HL-60 (cell line): Measurements from ENCODE around the gene ROR1.

ENCODE experiments used
- DNase-seq, 2 experiments: peaks; one replicate each; pipeline ENCODE4 v3.0.0-alpha.2; 2010 to 2020; ENCODE audit warnings: low read depth in 1 of 2, low spot score in 1 of 2
- H3K27ac ChIP-seq: fragments of 250-450 bp; sonication (Bioruptor Pico); replicated peaks from 2 replicates; pipeline ENCODE4 v1.5.1; 2020; ENCODE audit warnings: mild to moderate bottlenecking, moderate library complexity
- H3K27me3 ChIP-seq: fragments of 250-450 bp; sonication (Bioruptor Pico); 2 replicates; pipeline ENCODE4 v1.5.1; 2021; ENCODE audit warnings: mild to moderate bottlenecking, moderate library complexity; ENCODE audit not compliant: insufficient read depth, poor library complexity, severe bottlenecking
- H3K4me3 ChIP-seq: replicated peaks from 2 replicates; pipeline ENCODE4 v1.5.1; 2011; ENCODE audit warnings: mild to moderate bottlenecking, control low read depth, low read length; ENCODE audit not compliant: insufficient read depth
- GABPA ChIP-seq: IDR thresholded peaks from 2 replicates; pipeline ENCODE4 v1.6.1; 2012; ENCODE audit warnings: low read depth
- POLR2AphosphoS5 ChIP-seq: IDR thresholded peaks from 2 replicates; pipeline ENCODE4 v1.6.1; 2012; ENCODE audit warnings: low read depth
- SPI1 ChIP-seq: IDR thresholded peaks from 2 replicates; pipeline ENCODE4 v1.6.1; 2012; ENCODE audit warnings: low read depth, mild to moderate bottlenecking, borderline replicate concordance
- TF ChIP-seq, protein P1 (sequence below): IDR thresholded peaks from one replicate; pipeline ENCODE4 v1.5.1; 2011; ENCODE audit warnings: low read length, control low read depth, inconsistent platforms; ENCODE audit not compliant: insufficient read depth
- TF ChIP-seq, protein P2 (sequence below): IDR thresholded peaks from 2 replicates; pipeline ENCODE4 v1.6.1; 2012; ENCODE audit warnings: low read depth; ENCODE audit not compliant: insufficient replicate concordance

ROR1 gene

DNA sequence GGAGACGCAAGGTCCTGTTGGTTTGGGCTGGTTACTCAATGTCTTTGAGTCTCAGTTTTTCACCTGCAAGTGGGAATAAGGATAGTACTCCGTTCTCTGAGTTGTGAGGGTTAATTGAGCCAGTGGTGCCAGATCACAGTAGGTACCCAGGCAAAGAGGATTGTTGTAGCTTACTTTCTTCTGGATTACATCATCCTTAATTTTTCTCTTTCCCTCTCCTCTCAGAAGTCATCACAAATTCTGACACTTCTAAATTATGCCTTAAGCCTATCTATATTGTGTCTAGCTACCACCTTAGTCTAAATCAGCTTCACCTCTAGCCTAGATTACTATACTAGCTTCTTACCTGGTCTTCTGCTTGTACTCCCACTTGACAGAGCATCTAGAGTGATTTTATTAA, 149.5 kb downstream of the ROR1 start:
- TF ChIP-seq, protein P1, sequence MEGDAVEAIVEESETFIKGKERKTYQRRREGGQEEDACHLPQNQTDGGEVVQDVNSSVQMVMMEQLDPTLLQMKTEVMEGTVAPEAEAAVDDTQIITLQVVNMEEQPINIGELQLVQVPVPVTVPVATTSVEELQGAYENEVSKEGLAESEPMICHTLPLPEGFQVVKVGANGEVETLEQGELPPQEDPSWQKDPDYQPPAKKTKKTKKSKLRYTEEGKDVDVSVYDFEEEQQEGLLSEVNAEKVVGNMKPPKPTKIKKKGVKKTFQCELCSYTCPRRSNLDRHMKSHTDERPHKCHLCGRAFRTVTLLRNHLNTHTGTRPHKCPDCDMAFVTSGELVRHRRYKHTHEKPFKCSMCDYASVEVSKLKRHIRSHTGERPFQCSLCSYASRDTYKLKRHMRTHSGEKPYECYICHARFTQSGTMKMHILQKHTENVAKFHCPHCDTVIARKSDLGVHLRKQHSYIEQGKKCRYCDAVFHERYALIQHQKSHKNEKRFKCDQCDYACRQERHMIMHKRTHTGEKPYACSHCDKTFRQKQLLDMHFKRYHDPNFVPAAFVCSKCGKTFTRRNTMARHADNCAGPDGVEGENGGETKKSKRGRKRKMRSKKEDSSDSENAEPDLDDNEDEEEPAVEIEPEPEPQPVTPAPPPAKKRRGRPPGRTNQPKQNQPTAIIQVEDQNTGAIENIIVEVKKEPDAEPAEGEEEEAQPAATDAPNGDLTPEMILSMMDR = no peak
- TF ChIP-seq POLR2AphosphoS5 (no peak), GABPA (no peak), SPI1 (no peak)
- TF ChIP-seq, protein P2, sequence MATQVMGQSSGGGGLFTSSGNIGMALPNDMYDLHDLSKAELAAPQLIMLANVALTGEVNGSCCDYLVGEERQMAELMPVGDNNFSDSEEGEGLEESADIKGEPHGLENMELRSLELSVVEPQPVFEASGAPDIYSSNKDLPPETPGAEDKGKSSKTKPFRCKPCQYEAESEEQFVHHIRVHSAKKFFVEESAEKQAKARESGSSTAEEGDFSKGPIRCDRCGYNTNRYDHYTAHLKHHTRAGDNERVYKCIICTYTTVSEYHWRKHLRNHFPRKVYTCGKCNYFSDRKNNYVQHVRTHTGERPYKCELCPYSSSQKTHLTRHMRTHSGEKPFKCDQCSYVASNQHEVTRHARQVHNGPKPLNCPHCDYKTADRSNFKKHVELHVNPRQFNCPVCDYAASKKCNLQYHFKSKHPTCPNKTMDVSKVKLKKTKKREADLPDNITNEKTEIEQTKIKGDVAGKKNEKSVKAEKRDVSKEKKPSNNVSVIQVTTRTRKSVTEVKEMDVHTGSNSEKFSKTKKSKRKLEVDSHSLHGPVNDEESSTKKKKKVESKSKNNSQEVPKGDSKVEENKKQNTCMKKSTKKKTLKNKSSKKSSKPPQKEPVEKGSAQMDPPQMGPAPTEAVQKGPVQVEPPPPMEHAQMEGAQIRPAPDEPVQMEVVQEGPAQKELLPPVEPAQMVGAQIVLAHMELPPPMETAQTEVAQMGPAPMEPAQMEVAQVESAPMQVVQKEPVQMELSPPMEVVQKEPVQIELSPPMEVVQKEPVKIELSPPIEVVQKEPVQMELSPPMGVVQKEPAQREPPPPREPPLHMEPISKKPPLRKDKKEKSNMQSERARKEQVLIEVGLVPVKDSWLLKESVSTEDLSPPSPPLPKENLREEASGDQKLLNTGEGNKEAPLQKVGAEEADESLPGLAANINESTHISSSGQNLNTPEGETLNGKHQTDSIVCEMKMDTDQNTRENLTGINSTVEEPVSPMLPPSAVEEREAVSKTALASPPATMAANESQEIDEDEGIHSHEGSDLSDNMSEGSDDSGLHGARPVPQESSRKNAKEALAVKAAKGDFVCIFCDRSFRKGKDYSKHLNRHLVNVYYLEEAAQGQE = no peak
- Histone ChIP-seq H3K4me3 (no peak overlapping the region), H3K27ac (no peak overlapping the region), H3K27me3 (no peaks in the 10 kb centered on the region)
- no peak for DNase-seq

DNA sequence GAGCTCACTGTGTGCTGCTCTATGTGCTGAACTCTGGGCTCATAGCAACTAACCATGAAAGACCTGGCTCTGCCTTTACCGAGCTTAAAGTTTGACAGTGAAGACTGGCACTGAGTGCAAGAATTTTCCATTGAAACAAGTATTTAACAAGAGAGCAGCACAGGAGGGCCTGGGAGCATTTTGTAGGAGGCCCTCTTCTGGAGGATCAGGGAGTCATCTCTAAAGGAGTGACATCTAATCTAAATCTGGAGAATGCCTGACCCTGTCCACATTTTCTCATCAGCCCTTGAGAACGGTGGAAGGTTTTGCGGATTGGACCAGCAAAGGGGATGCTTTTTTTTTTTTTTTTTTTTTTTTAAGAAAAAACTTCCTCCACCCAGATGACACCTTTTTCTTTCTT, 150.8 kb downstream of the ROR1 start:
- no peaks in the 10 kb centered on the region for H3K27me3 ChIP-seq
- H3K4me3 ChIP-seq = no peak overlapping the region
- no peak overlapping the region for H3K27ac ChIP-seq
- no peak for DNase-seq
- TF ChIP-seq SPI1 (no peak), POLR2AphosphoS5 (no peak), GABPA (no peak)
- TF ChIP-seq, protein P1 = no peak
- TF ChIP-seq, protein P2 = no peak

DNA sequence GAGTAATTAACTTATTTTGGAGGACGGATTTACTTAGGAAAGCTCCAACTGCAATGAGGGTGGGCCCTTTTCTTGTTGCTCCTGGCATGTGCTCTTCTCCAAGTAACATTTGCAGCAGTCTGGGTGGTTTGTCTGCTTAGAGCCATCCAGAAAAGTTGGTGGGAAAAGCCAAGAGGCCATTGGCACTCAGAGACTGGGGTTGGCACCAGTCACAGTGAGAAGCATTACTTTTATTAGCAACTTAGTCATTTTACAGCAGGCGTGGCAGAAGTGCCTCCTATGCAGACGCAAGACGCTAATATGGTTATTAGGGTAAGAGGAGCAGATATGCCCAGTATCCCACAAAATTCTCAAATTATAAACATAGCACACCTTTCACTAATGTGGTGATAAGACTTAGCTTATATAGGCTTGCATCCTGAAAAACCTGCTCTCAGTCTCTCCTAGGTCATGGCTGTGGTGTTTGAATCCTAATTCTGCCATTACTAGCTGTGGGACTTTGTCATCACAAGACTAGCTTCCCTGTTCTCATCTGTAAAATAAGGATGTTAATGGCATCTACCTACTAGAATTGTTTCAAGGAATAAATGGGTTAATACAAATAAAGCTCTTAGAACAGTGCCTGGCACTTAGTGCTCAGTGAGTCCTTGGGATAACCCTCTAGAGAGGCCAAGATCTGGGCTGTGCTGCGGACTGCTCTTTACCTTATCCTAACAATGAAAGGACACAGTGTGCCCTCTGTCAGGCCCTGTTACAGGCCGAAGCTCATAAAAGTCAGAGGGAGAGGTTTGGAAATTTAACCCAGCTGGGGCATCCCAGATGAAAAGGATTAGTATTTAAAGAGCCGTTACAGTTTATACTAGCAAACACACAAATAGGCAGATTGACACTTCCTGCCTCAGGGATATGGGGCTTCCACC, 154.6 kb downstream of the ROR1 start:
- Histone ChIP-seq H3K4me3 (no peak overlapping the region), H3K27ac (no peak overlapping the region), H3K27me3 (no peaks in the 10 kb centered on the region)
- DNase-seq = no peak
- TF ChIP-seq, protein P1 = no peak
- TF ChIP-seq POLR2AphosphoS5 (no peak), SPI1 (no peak), GABPA (no peak)
- TF ChIP-seq, protein P2 = no peak
